ENCODE results near the gene SLC41A1.

The SLC41A1 gene

GRCh38 chr1:205769641-205770365 lies 43.2 kb downstream of the SLC41A1 start:
- no peak for DNase-seq
- H3K27ac ChIP-seq = no peak overlapping the region
- peaks cover 9% of the 10 kb centered on the region for H3K36me3 ChIP-seq
- no peak overlapping the region for H3K4me3 ChIP-seq (ENCODE audit: low read depth, low read length)
- H3K27me3 ChIP-seq (ENCODE audit: insufficient read depth, low read depth, severe bottlenecking) = no peaks in the 10 kb centered on the region
- TF ChIP-seq CTCF (IDR thresholded peaks at IDR 0.05; ENCODE audit: low read depth, low read length) = no peak
- no peaks in the 10 kb centered on the region for H3K9me3 ChIP-seq (ENCODE audit: severe bottlenecking)

- H3K27ac ChIP-seq = no peak overlapping the region
- no peak overlapping the region for H3K4me3 ChIP-seq (ENCODE audit: low read depth, low read length)
- H3K9me3 ChIP-seq (ENCODE audit: severe bottlenecking) = no peaks in the 10 kb centered on the region
- DNase-seq = no peak
- H3K36me3 ChIP-seq = peaks cover 9% of the 10 kb centered on the region
- H3K27me3 ChIP-seq (ENCODE audit: insufficient read depth, low read depth, severe bottlenecking) = no peaks in the 10 kb centered on the region
- no peak for TF ChIP-seq CTCF (IDR thresholded peaks at IDR 0.05; ENCODE audit: low read depth, low read length)
Measured at GRCh38 chr1:205767248-205767647, 45.8 kb downstream of the SLC41A1 start.

- Histone ChIP-seq H3K27me3 (ENCODE audit: insufficient read depth, low read depth, severe bottlenecking) (no peaks in the 10 kb centered on the region), H3K36me3 (peaks cover 9% of the 10 kb centered on the region), H3K4me3 (ENCODE audit: low read depth, low read length) (no peak overlapping the region), H3K27ac (no peak overlapping the region), H3K9me3 (ENCODE audit: severe bottlenecking) (no peaks in the 10 kb centered on the region)
- TF ChIP-seq CTCF (IDR thresholded peaks at IDR 0.05; ENCODE audit: low read depth, low read length) = no peak
- no peak for DNase-seq
Measured at GRCh38 chr1:205766570-205766969, 46.4 kb downstream of the SLC41A1 start.

- Histone ChIP-seq H3K27me3 (ENCODE audit: insufficient read depth, low read depth, severe bottlenecking) (no peaks in the 10 kb centered on the region), H3K9me3 (ENCODE audit: severe bottlenecking) (no peaks in the 10 kb centered on the region), H3K27ac (no peak overlapping the region), H3K36me3 (peaks cover 9% of the 10 kb centered on the region), H3K4me3 (ENCODE audit: low read depth, low read length) (no peak overlapping the region)
- TF ChIP-seq CTCF (IDR thresholded peaks at IDR 0.05; ENCODE audit: low read depth, low read length) = no peak
- DNase-seq = no peak
Measured at GRCh38 chr1:205766038-205766437, 47.0 kb downstream of the SLC41A1 start.

- no peak for DNase-seq
- no peaks in the 10 kb centered on the region for H3K27me3 ChIP-seq (ENCODE audit: insufficient read depth, low read depth, severe bottlenecking)
- no peak for TF ChIP-seq CTCF (IDR thresholded peaks at IDR 0.05; ENCODE audit: low read depth, low read length)
Measured at GRCh38 chr1:205764578-205764977, 48.4 kb downstream of the SLC41A1 start.

GRCh38 chr1:205763980-205764379 lies 49.0 kb downstream of the SLC41A1 start:
- no peaks in the 10 kb centered on the region for H3K36me3 ChIP-seq
- no peak for TF ChIP-seq CTCF (IDR thresholded peaks at IDR 0.05; ENCODE audit: low read depth, low read length)
- peaks cover 2% of the 10 kb centered on the region for H3K9me3 ChIP-seq (ENCODE audit: severe bottlenecking)
- no peaks in the 10 kb centered on the region for H3K27me3 ChIP-seq (ENCODE audit: insufficient read depth, low read depth, severe bottlenecking)
- no peak for DNase-seq
- no peak overlapping the region for H3K27ac ChIP-seq
- no peak overlapping the region for H3K4me3 ChIP-seq (ENCODE audit: low read depth, low read length)

More at GRCh38 chr1:205764578-205764977, 48.4 kb downstream of the SLC41A1 start:
- no peak overlapping the region for H3K4me3 ChIP-seq (ENCODE audit: low read depth, low read length)
- H3K9me3 ChIP-seq (ENCODE audit: severe bottlenecking) = peaks cover 2% of the 10 kb centered on the region
- H3K27ac ChIP-seq = no peak overlapping the region
- peaks cover under 1% of the 10 kb centered on the region for H3K36me3 ChIP-seq

All from WERI-Rb-1 (cell line).